Amygdala (tissue), 56 donors: ENCODE results near the gene NTNG2.

Experiments
- DNase-seq, 56 donors: peaks; one replicate each; lab custom pipeline; 2025; lab: John Stamatoyannopoulos, UW

The NTNG2 gene

GRCh38 chr9:132230605-132231004 lies 68.7 kb downstream of the NTNG2 start:
- no peak for DNase-seq

- no peak for DNase-seq
Observed at GRCh38 chr9:132231019-132231701, 69.3 kb downstream of the NTNG2 start.

GRCh38 chr9:132232522-132232921 lies 70.7 kb downstream of the NTNG2 start:
- no peak for DNase-seq

- no peak for DNase-seq
Observed at GRCh38 chr9:132233138-132233537, 71.3 kb downstream of the NTNG2 start.

- peak in 1 of 56 donors; percentile 15 for DNase-seq
Observed at GRCh38 chr9:132234535-132234934, 72.7 kb downstream of the NTNG2 start.

GRCh38 chr9:132235125-132235524 lies 73.3 kb downstream of the NTNG2 start:
- DNase-seq = no peak

- peak in 54 of 56 donors; percentile 22 to 88 (median 54) for DNase-seq
Observed at GRCh38 chr9:132235894-132236661, 74.2 kb downstream of the NTNG2 start.

GRCh38 chr9:132236662-132237311 lies 74.9 kb downstream of the NTNG2 start:
- no peak for DNase-seq

GRCh38 chr9:132237481-132237880 lies 75.6 kb downstream of the NTNG2 start:
- no peak for DNase-seq

GRCh38 chr9:132238026-132238972 lies 76.4 kb downstream of the NTNG2 start:
- DNase-seq = no peak

- DNase-seq = peak in 1 of 56 donors; percentile 19
Observed at GRCh38 chr9:132238992-132239391, 77.1 kb downstream of the NTNG2 start.

GRCh38 chr9:132239518-132239917 lies 77.7 kb downstream of the NTNG2 start:
- no peak for DNase-seq

- DNase-seq = no peak
Observed at GRCh38 chr9:132239999-132240840, 78.4 kb downstream of the NTNG2 start.

GRCh38 chr9:132240841-132241482 lies 79.1 kb downstream of the NTNG2 start:
- DNase-seq = peak in 55 of 56 donors; percentile 46 to 98 (median 89)

- peak in 1 of 56 donors; percentile 61 for DNase-seq
Observed at GRCh38 chr9:132241483-132241839, 79.6 kb downstream of the NTNG2 start.

GRCh38 chr9:132241840-132242620 lies 80.2 kb downstream of the NTNG2 start:
- DNase-seq = peak in 2 of 56 donors; percentile 23 to 40

- peak in 1 of 56 donors; percentile 17 for DNase-seq
Observed at GRCh38 chr9:132242621-132243155, 80.8 kb downstream of the NTNG2 start.
